GM18873 (cell line): ENCODE measurements around the gene GRK4.
"Not testable (repeated sequence)": the region's sequence is repeated elsewhere in the genome, so short reads cannot be mapped to it uniquely, and the experiment has no call there.

Experiments
- ATAC-seq: cut with Tn5 transposase; IDR thresholded peaks from one replicate; pipeline ENCODE4 v1.9.1; 2021; ENCODE audit warnings: mild to moderate bottlenecking, moderate library complexity, moderate number of reproducible peaks; ENCODE audit not compliant: unreplicated experiment, low FRiP score

GRK4 gene

GRCh38 chr4:2954358-2955185 is 8.8 kb upstream of the GRK4 start:
- peak; percentile 42 for ATAC-seq

- ATAC-seq = not testable (repeated sequence)
Measured at GRCh38 chr4:2955186-2956044, 8.0 kb upstream of the GRK4 start.

GRCh38 chr4:2958446-2958845 is 4.9 kb upstream of the GRK4 start:
- ATAC-seq = no peak

DNA sequence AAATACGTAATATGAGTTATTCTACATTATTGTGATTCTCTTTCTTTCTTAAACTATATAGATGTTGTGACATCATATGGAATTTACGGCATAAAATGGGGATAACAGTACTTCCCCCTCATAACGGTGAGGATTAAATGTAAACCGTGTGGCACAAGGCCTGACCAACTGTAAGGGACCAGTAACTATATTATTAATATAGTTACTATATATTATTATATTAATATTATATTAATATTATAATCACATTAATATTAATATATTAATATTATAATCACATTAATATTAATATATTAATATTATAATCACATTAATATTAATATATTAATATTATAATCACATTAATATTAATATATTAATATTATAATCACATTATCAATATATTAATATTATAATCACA is 2.9 kb upstream of the GRK4 start:
- not testable (repeated sequence) for ATAC-seq

DNA sequence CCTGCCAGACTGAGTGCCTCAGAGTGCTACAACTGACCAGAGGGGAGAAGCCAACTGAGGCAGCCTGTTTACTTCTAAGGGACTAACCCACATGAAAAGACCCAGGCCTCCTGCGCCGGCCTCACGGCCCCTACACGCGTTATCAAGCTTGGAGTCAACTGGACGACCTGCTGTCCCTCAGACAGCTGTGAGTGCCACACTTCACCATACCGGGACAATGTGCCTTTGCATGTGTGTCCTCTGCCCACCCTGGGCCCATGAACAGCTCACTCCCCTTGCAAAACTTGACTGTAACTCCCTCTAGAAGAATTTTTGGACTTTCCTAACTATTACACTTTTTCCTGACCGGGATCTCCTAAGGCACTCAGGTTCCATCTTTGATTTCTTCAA is 2.0 kb upstream of the GRK4 start:
- no peak for ATAC-seq

DNA sequence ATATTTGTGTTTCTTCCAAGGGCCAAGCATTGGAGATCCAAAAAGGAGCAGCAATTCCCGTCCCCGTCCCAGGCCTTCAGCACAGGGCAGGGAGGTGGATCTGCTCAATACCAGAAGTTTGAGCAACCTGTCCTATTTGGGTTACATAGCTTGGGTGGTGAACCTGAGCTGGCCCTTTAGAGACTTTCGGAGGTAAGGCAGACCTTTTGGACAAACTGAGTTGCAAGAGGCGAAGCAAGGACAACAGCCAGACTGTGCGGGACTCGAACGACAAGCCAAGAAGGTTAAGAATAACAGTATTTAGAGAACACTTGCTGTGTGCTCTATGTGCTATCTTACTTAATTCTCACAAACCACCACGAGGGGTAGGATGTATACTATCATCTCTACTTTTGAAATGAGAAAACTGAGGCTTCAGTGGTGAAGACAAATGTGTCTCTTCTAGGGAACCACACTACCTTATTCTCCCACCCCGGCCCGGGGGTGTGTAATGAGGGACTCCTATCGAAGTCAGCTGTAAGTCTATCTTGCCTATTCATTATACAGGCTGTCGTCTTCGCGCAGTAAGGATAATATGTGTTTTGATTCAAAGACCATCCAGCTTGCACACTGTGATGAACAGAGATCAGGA is 1.4 kb upstream of the GRK4 start:
- no peak for ATAC-seq

DNA sequence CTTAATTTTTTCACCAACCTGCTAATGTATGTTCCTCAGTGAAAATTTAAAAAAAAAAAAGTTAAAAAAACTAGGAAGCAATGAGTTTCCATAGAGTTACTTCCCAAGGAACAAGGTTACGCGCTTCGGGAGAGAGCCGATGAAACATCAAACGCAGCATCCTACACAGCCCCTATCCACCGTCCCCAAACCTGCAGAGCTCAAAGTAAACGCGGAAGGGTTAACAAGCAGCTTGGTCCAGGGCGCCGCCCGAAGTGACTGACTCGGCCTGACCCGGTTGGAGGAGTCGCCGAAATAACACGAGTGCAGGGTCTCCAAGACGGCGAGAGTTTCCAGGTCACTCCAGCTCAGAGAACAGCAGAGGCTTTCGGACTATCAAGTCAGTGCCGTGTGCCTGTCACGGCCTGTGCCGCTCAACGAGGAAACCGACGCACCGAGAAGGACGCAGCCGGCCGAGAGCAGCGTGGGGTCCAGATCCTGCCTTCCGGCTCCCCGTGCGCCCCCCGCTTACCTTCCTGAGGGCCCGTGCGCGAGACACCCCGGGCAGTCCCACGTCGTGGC is 677 bp upstream of the GRK4 start:
- ATAC-seq = peak; percentile 21

- ATAC-seq = no peak
Measured at GRCh38 chr4:2963966-2964471, 648 bp downstream of the GRK4 start.

DNA sequence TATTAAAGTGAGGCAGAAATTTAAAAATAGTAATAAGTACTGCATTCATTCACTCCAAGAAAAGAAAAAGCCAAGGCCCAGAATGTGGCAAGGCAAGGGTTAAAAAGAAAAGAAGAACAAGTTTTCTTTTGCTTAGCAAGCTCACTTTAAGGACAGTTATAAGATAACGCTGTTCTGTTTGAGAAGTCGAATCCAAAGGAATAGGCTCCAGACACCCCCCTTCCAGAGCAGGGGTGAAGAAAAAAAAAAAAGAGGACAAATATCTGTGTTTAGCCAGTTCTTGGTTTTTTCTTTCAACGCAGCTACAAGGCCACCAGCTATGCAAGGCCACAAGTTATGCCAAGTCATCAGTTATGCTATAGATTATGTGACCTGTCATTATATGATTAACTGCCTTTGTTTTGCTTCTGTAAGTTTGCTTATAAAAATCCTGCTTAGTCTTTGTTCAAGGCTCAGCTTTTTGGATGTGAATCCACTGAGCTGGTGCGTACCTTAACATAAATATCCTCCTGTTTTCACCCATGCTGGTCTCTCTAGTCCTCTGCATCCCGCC is 1.4 kb downstream of the GRK4 start:
- no peak for ATAC-seq

GRCh38 chr4:2965262-2965661 is 1.9 kb downstream of the GRK4 start:
- no peak for ATAC-seq

DNA sequence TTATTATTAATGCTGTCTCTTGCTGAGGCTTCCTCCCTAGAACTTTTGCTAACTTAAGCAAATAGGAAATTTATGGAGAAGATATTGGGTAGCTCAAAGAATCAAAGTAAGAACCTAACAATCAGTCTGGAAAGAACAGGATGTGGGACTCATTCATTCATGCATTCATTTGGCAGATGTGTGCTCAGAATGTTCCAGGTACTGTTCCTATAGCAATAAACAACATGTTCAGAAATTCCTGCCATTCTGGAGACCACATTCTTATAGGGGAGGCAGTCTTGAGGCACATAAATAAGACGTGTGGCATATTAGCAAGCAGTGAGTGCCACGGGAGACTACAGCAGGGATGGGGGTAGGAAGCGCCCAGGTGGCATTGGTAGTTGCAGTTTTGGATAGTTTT is 5.0 kb downstream of the GRK4 start:
- no peak for ATAC-seq

GRCh38 chr4:2971275-2971674 is 7.9 kb downstream of the GRK4 start:
- no peak for ATAC-seq

DNA sequence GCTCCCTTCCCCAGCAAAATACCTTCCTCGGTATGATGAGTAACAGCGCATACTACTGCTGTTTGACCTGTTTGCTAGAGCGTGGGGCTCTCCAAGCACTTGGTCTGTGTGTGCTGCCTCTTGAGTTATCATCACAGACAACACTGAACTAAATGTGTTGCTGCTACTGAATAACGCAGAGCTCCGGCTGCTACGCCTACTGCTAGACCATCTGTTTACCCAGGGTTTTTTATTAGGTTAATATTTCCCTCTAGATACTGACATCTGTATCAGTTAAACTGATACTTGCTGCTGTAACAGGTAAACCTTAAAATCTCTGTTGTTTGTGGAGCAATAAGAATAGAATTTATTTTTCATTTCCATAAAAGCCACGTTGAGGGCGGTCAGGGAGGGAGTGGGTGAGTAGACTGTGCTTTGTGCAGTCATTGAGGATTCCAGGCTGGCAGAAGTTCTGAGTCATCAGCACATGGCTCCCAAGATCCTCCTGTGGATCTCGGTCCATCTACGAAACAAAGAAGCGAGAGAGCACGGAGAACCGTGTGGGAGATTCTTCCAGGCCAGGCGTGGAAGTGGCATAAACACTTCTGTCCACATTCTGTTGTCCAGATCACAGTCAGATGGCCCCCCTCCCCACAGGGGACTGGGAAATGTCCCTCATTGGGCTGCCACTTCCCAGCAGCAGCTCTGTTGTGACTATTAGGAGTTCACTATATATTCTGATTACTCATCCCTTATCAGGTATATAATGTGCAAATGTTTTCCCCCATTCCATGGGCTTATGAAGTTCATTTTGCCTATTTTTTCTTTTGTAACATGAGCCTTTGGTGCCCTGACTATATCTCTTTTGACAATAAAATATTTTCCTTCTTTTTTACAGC is 14.1 kb downstream of the GRK4 start:
- ATAC-seq = no peak

- ATAC-seq = no peak
Measured at GRCh38 chr4:2981256-2981819, 18.0 kb downstream of the GRK4 start.

DNA sequence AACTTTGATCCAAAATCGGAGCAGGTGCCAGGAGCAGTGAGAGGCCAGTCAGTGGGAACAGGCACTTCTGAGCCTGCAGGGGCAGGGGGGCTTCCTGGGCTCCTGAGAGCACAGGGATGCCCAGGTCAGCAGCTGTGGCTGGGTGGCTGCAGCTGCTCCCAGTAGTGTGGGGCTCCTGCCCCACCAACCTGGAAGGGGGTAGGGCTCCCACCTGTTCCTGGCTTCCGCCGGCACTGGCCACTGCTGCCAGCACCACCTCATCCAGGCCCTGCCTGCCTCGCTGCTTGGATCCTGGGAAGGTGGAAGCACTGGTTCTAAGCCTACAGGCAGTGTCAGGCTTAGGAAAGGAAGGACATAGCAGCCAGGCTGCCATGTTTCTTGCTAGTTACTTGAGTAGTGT is 18.6 kb downstream of the GRK4 start:
- ATAC-seq = no peak

- ATAC-seq = not testable (repeated sequence)
Measured at GRCh38 chr4:2983715-2984114, 20.3 kb downstream of the GRK4 start.

- ATAC-seq = no peak
Measured at GRCh38 chr4:2991243-2991642, 27.9 kb downstream of the GRK4 start.

DNA sequence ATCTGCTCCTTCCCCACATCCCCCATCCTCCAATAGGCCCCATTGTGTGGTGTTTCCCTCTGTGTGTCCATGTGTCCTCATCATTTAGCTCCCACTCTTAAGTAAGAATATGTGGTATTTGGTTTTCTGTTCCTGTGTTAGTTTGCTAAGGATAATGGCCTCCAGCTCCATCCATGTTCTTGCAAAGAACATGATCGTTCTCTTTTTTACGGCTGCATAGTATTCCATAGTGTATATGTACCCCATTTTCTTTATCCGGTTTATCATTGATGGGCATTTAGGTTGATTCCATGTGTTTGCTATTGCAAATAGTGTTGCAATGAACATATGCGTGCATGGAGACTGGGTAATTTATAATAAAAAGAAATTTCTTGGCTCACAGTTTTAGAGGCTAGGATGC is 31.5 kb downstream of the GRK4 start:
- no peak for ATAC-seq
